KOPT-K1 (cell line): Measurements from ENCODE around the gene MSLN.

Experiments used
- H3K27ac ChIP-seq: fragments of 200-600 bp; sonication (generic); 2 replicates; pipeline ENCODE4 v1.5.1; 2016; ENCODE audit warnings: antibody characterized with exemption, mild to moderate bottlenecking, low read depth, low read length; ENCODE audit not compliant: poor library complexity, severe bottlenecking
- H3K36me3 ChIP-seq: fragments of 200-600 bp; sonication (generic); 2 replicates; pipeline ENCODE4 v1.5.1; 2017; ENCODE audit warnings: antibody characterized with exemption, mild to moderate bottlenecking, low read length, moderate library complexity; ENCODE audit not compliant: insufficient read depth
- H3K9me3 ChIP-seq: fragments of 200-600 bp; sonication (generic); 2 replicates; pipeline ENCODE4 v1.5.1; 2017; ENCODE audit warnings: antibody characterized with exemption, low read length, mild to moderate bottlenecking; ENCODE audit not compliant: insufficient read depth, poor library complexity, severe bottlenecking

MSLN gene

DNA sequence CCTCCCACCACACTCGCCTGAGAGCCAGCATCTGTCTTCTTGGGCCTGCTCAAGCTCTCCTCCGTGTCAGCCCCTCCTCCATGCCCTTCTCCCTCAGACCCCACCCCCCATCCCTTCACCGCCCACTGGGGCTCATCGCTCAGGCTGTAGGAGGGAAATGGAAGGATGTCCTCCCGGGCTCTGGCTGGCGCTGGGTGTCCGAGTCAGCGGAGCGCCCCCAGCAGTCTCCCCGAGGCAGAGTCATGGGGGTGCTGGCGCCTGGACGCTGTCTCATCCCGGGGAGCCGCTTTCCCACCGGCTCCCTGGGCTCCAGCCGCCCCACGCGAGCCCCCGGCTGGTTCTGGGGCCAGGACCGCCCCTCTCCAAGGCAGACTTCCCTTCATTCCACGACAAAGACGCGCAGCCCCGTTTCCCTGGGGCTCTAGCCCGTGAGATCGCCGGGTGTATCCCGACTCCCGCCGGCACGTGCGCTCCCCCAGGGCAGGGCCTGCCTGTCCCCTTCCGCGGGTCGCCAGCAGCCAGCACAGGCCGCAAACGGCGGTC, 40.0 kb upstream of the MSLN start:
- Histone ChIP-seq H3K36me3 (no peaks in the 10 kb centered on the region), H3K9me3 (no peaks in the 10 kb centered on the region), H3K27ac (peak overlapping the region; percentile 84)

GRCh38 chr16:720990-721764, 39.4 kb upstream of the MSLN start, which contains the start of gene ANTKMT:
Gene ANTKMT, plus strand, starts transcription at chr16:721146. Its CDS starts 129 bp downstream, at chr16:721275.
- H3K27ac ChIP-seq: peak within 1 kb of the TSS; percentile 84
- H3K9me3 ChIP-seq: no peaks in the 10 kb centered on the region
- no peaks in the 10 kb centered on the region for H3K36me3 ChIP-seq

- H3K36me3 ChIP-seq: no peaks in the 10 kb centered on the region
- H3K27ac ChIP-seq: peak overlapping the region; percentile 84
- no peaks in the 10 kb centered on the region for H3K9me3 ChIP-seq
These were observed 38.6 kb upstream of the MSLN start for GRCh38 chr16:721765-722540.

DNA sequence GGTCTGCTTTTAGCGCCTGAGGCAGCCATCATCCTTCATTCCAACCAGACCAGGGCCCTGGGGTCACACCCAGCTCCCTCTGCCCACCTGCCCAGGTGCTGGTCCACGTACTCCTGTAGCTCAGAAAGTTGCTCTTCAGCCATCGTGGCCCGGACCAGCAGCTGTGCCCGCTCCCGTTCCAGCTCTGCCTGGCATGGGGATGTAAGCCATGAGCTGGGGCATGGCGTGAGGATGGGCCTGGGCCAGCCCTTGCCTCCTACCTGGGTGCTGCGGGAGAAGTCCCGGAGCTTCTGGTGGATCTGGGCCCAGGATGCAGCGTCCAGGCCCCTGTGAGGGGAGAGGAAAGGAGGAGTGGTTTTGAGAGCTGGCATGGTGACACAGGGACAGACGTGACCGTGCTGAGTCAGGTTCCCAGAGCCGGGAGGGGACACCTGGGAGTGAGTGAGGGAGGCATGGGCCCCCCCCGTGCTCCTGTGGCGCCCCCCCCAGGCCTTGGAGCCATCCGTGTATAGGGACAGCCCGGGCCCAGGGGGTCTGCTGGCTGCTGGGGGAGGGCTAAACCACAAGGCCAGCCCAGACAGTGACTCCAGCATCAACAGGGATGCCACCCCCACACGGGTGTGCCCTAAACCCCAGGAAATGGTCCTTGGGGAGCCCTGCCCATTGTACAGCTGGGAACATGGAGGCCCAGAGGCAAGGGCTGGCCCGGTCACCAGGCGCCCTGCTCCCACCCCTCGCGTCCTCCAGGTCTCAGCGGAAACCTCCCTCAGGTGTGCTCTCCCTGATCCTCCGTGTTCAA, 37.5 kb upstream of the MSLN start:
- Histone ChIP-seq H3K9me3 (no peaks in the 10 kb centered on the region), H3K36me3 (no peaks in the 10 kb centered on the region), H3K27ac (no peak overlapping the region)

DNA sequence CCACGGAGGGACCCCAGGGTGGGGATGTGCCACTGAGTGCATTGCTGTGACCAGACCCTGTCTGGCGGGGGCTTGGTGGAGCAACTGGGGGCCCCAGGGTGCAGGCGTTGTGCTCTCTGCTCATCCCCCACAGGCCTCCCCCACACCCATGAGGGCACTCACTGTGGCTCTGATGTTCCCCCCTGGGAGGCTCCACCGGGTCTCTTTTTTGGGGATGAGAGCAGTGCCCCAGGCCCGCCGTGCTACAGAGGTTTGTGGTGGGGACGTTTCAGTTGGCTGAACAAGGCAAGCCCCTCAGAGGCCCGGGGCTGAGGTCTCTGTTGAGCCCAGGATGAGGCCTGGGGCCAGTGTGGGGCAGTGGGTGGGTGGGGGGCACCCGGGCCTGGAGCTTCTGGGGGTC, 36.8 kb upstream of the MSLN start:
- Histone ChIP-seq H3K9me3 (no peaks in the 10 kb centered on the region), H3K27ac (no peak overlapping the region), H3K36me3 (no peaks in the 10 kb centered on the region)

- H3K36me3 ChIP-seq: no peaks in the 10 kb centered on the region
- no peaks in the 10 kb centered on the region for H3K9me3 ChIP-seq
- H3K27ac ChIP-seq: no peak overlapping the region
These were observed 36.1 kb upstream of the MSLN start for GRCh38 chr16:724188-725040.

GRCh38 chr16:725041-725376, 35.5 kb upstream of the MSLN start:
- Histone ChIP-seq H3K36me3 (no peaks in the 10 kb centered on the region), H3K9me3 (no peaks in the 10 kb centered on the region), H3K27ac (no peak overlapping the region)

- Histone ChIP-seq H3K9me3 (no peaks in the 10 kb centered on the region), H3K36me3 (no peaks in the 10 kb centered on the region), H3K27ac (no peak overlapping the region)
These were observed 34.9 kb upstream of the MSLN start for GRCh38 chr16:725463-726187.

DNA sequence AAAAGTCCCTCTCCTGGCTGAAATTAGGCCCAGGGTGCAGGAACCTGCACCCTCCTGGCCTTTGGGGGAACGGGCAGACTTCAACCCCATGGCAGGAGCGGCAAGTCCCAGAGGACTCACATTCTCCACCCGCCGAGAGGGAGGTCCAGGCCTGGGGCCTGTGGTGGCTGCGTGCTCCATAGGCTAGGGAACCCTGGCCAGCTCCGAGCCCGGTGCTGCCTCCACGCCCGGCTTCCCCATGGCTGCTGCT, 34.4 kb upstream of the MSLN start:
- Histone ChIP-seq H3K9me3 (no peaks in the 10 kb centered on the region), H3K36me3 (no peaks in the 10 kb centered on the region), H3K27ac (no peak overlapping the region)

DNA sequence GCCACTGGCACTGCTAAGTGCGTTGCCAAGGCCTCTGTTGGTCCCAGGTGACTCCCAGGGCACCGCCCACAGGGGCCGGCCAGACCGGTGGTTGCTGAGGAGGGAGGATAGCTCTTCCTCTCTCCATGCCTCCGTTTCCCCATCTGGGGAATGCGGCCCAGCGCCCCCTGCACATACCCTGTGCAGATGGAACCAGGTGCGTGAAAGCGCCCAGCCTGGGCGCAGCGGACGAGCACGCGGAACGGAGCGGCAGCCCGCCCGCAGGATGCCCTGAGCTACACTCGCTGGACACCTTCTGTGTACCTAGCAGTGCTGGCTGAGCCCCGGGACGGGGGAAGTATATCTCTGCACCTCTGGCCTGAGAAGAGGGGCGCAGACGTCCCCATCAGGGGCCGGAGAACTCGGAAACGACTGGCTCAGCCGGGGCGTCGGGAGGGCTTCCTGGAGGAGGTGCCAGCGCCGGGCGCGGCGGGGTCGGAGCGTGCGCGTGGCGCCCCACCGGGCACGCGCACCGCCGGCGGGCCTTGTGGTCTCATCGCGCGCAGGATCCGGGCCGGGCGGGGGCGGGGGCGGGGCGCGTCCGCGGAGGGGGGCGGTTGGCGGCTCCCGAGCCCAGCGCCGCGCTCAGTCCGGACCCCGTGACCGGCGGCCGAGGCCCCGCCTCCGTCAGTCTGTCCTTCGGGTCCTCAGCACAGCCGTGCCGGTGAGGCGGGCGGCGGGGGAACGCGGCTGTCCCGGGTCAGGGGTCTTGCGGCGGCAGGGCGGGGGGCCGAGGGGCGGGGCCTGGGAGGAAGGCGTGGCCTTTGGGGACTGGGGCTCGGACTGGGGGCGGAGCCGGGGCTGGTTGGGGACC, 33.9 kb upstream of the MSLN start, which contains the start of the genes CCDC78 and HAGHL:
Gene CCDC78 (minus strand): TSS at position 6 of the 853 bp plus-strand sequence. CDS start 76 bp downstream, outside the sequence.
Gene HAGHL (plus strand): TSS at position 669 of the 853 bp plus-strand sequence. CDS start 404 bp downstream, outside the sequence.
- Histone ChIP-seq H3K36me3 (no peaks in the 10 kb centered on the region), H3K9me3 (no peaks in the 10 kb centered on the region), H3K27ac (no peak within 1 kb of the TSS)

GRCh38 chr16:727291-727977, 33.1 kb upstream of the MSLN start:
- Histone ChIP-seq H3K9me3 (no peaks in the 10 kb centered on the region), H3K27ac (no peak overlapping the region), H3K36me3 (peaks cover 1% of the 10 kb centered on the region; the same call in 1 of the 2 replicates)

- Histone ChIP-seq H3K36me3 (peaks cover 10% of the 10 kb centered on the region; the same call in 1 of the 2 replicates), H3K27ac (no peak overlapping the region), H3K9me3 (no peaks in the 10 kb centered on the region)
These were observed 32.2 kb upstream of the MSLN start for GRCh38 chr16:728131-728889.
